GM12872 (cell line): ENCODE data around the gene POLR2C.

Experiments used
- CTCF ChIP-seq: IDR thresholded peaks from 3 replicates; pipeline ENCODE4 v1.5.1; 2011; ENCODE audit warnings: low read depth, mild to moderate bottlenecking, low read length, moderate library complexity; ENCODE audit not compliant: insufficient read depth

Gene POLR2C

GRCh38 chr16:57489229-57489628 lies 26.8 kb downstream of the POLR2C start:
- no peak for TF ChIP-seq CTCF

GRCh38 chr16:57493767-57494166 lies 31.3 kb downstream of the POLR2C start:
- no peak for TF ChIP-seq CTCF

GRCh38 chr16:57497121-57497520 lies 34.6 kb downstream of the POLR2C start:
- TF ChIP-seq CTCF, result no peak

- TF ChIP-seq CTCF, result no peak
Observed at GRCh38 chr16:57498031-57498430, 35.6 kb downstream of the POLR2C start.

GRCh38 chr16:57500578-57501111 lies 38.2 kb downstream of the POLR2C start:
- no peak for TF ChIP-seq CTCF

- no peak for TF ChIP-seq CTCF
Observed at GRCh38 chr16:57501492-57501891, 39.0 kb downstream of the POLR2C start.

- no peak for TF ChIP-seq CTCF
Observed at GRCh38 chr16:57502048-57502775, 39.7 kb downstream of the POLR2C start.
